SH-SY5Y (cell line): ENCODE measurements around the gene ZNF132.

Experiments used
- GATA2 ChIP-seq: IDR thresholded peaks from 2 replicates; pipeline ENCODE4 v1.6.1; 2011; ENCODE audit warnings: mild to moderate bottlenecking, low read depth, low read length
- GATA3 ChIP-seq: IDR thresholded peaks from 2 replicates; pipeline ENCODE4 v1.6.1; 2011; ENCODE audit warnings: low read depth, mild to moderate bottlenecking, low read length, moderate library complexity

DNA sequence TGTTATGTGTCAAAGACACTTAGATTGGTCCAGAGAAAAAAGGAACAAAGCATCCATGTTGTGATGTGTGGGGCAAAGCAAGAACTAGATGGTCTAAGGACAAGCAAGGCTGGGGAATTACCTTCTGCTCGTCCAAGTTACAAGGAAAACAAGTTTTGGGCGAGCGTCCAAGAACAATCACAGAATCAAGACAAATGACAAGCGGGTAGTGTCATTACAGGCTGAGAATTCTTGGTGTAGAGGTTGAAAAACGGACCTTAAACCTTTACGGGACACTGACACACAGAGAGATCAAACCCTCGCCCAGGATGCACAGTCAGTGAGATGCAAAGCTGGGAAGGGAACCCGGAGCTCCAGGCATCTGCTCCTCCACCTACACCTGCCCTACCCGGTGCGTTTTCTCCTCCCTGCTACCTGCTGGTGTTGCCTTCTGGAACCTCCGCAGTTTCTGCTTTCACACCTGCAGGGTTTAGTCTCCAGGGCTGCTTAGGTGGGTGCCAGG lies 11.0 kb upstream of the ZNF132 start:
- TF ChIP-seq GATA3 (no peak), GATA2 (no peak)
